SU-DHL-6 (cell line): ENCODE measurements around the gene ADAM12.

Experiments
- EZH2phosphoT487 ChIP-seq: fragments of 200-600 bp; sonication (generic), shearing (Covaris generic); conservative IDR thresholded peaks from 2 replicates; pipeline ENCODE4 v1.6.1; 2018; ENCODE audit warnings: mild to moderate bottlenecking, antibody characterized with exemption, low read length, moderate library complexity, mixed read lengths
- TF ChIP-seq, protein P1 (sequence below): fragments of 200-600 bp; sonication (generic); IDR thresholded peaks from one replicate; pipeline ENCODE4 v1.5.1; 2017; ENCODE audit warnings: antibody characterized with exemption, mild to moderate bottlenecking, low read length, moderate library complexity; ENCODE audit not compliant: insufficient read depth, poor library complexity, severe bottlenecking

DNA sequence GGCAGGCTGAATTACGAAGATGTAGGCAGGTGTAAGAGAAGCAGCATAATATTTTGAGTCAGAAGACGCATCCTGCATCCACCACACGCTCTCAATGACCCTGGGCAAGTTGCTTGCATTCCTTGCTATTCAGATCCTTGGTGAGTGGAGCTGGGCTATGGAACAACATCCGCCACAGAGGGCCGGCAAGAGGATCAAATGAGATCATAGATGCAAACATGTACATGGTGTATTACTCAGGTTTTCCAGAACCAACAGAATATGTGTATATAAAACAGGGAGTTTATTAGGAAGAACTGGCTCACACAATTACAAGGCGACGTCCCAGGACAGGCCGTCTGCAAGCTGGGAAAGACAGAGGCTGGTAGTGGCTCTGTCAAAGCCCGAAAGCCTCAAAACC, 51.5 kb downstream of the ADAM12 start:
- TF ChIP-seq, protein P1, sequence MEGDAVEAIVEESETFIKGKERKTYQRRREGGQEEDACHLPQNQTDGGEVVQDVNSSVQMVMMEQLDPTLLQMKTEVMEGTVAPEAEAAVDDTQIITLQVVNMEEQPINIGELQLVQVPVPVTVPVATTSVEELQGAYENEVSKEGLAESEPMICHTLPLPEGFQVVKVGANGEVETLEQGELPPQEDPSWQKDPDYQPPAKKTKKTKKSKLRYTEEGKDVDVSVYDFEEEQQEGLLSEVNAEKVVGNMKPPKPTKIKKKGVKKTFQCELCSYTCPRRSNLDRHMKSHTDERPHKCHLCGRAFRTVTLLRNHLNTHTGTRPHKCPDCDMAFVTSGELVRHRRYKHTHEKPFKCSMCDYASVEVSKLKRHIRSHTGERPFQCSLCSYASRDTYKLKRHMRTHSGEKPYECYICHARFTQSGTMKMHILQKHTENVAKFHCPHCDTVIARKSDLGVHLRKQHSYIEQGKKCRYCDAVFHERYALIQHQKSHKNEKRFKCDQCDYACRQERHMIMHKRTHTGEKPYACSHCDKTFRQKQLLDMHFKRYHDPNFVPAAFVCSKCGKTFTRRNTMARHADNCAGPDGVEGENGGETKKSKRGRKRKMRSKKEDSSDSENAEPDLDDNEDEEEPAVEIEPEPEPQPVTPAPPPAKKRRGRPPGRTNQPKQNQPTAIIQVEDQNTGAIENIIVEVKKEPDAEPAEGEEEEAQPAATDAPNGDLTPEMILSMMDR: no peak
- no peak for TF ChIP-seq EZH2phosphoT487
